HL-60 (cell line): ENCODE results near the gene IL18.

Experiments used
- DNase-seq, 2 experiments: peaks; one replicate each; pipeline ENCODE4 v3.0.0-alpha.2; 2010 to 2020; ENCODE audit warnings: low read depth in 1 of 2, low spot score in 1 of 2
- H3K27ac ChIP-seq: fragments of 250-450 bp; sonication (Bioruptor Pico); replicated peaks from 2 replicates; pipeline ENCODE4 v1.5.1; 2020; ENCODE audit warnings: mild to moderate bottlenecking, moderate library complexity
- H3K27me3 ChIP-seq: fragments of 250-450 bp; sonication (Bioruptor Pico); 2 replicates; pipeline ENCODE4 v1.5.1; 2021; ENCODE audit warnings: mild to moderate bottlenecking, moderate library complexity; ENCODE audit not compliant: insufficient read depth, poor library complexity, severe bottlenecking
- H3K4me3 ChIP-seq: replicated peaks from 2 replicates; pipeline ENCODE4 v1.5.1; 2011; ENCODE audit warnings: mild to moderate bottlenecking, control low read depth, low read length; ENCODE audit not compliant: insufficient read depth
- GABPA ChIP-seq: IDR thresholded peaks from 2 replicates; pipeline ENCODE4 v1.6.1; 2012; ENCODE audit warnings: low read depth
- POLR2AphosphoS5 ChIP-seq: IDR thresholded peaks from 2 replicates; pipeline ENCODE4 v1.6.1; 2012; ENCODE audit warnings: low read depth
- SPI1 ChIP-seq: IDR thresholded peaks from 2 replicates; pipeline ENCODE4 v1.6.1; 2012; ENCODE audit warnings: low read depth, mild to moderate bottlenecking, borderline replicate concordance
- long read RNA-seq: library from polyadenylated mRNA; unstranded; transcript quantifications from one replicate; pipeline ENCODE4 v2.0.0, GENCODE V29; 2020
- TF ChIP-seq, protein P1 (sequence below): IDR thresholded peaks from 2 replicates; pipeline ENCODE4 v1.6.1; 2012; ENCODE audit warnings: low read depth; ENCODE audit not compliant: insufficient replicate concordance
- TF ChIP-seq, protein P2 (sequence below): IDR thresholded peaks from one replicate; pipeline ENCODE4 v1.5.1; 2011; ENCODE audit warnings: low read length, control low read depth, inconsistent platforms; ENCODE audit not compliant: insufficient read depth

The IL18 gene
- long read RNA-seq, transcript IL18-206 (3 exons, 880 nt), result major isoform, 8 of 10 reads
- long read RNA-seq, partial matches to known transcripts, result 0 of 10 reads
- long read RNA-seq, other reads (novel, unspliced or antisense), result 1 of 10 reads

- peak; percentile 41 to 83 for DNase-seq
- TF ChIP-seq GABPA (no peak), SPI1 (peak; percentile 56; the same call in 1 of the 2 replicates), POLR2AphosphoS5 (peak; percentile 56; the same call in 1 of the 2 replicates)
- TF ChIP-seq, protein P1, sequence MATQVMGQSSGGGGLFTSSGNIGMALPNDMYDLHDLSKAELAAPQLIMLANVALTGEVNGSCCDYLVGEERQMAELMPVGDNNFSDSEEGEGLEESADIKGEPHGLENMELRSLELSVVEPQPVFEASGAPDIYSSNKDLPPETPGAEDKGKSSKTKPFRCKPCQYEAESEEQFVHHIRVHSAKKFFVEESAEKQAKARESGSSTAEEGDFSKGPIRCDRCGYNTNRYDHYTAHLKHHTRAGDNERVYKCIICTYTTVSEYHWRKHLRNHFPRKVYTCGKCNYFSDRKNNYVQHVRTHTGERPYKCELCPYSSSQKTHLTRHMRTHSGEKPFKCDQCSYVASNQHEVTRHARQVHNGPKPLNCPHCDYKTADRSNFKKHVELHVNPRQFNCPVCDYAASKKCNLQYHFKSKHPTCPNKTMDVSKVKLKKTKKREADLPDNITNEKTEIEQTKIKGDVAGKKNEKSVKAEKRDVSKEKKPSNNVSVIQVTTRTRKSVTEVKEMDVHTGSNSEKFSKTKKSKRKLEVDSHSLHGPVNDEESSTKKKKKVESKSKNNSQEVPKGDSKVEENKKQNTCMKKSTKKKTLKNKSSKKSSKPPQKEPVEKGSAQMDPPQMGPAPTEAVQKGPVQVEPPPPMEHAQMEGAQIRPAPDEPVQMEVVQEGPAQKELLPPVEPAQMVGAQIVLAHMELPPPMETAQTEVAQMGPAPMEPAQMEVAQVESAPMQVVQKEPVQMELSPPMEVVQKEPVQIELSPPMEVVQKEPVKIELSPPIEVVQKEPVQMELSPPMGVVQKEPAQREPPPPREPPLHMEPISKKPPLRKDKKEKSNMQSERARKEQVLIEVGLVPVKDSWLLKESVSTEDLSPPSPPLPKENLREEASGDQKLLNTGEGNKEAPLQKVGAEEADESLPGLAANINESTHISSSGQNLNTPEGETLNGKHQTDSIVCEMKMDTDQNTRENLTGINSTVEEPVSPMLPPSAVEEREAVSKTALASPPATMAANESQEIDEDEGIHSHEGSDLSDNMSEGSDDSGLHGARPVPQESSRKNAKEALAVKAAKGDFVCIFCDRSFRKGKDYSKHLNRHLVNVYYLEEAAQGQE, result no peak
- H3K4me3 ChIP-seq, result peak within 1 kb of the TSS; percentile 37
- peak within 1 kb of the TSS; percentile 67 for H3K27ac ChIP-seq
- H3K27me3 ChIP-seq, result no peaks in the 10 kb centered on the region
These were observed at the start of gene IL18 for GRCh38 chr11:112163875-112164685. IL18 (minus strand) TSS chr11:112164094; CDS start chr11:112155053, 9,041 bp downstream.

DNA sequence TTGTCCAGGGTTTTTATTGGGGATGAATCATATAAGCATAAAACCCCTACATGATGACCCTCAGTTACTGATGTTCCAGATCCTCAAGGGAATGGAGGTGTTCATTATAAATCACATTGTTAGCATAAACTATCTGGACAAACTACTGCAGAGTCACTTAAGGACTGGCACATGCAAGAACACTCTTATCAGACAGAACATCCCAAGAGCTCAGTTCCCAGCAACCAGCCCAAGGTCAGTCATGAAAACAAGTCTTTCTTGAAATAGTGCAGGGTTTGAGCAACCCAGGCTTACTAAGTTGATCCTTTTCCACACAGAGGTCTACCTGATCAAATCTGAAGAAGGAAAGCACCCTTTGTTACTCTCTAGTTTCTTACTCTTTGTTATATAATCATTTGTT, 48.8 kb upstream of the IL18 start:
- no peaks in the 10 kb centered on the region for H3K27me3 ChIP-seq
- H3K27ac ChIP-seq, result no peak overlapping the region
- DNase-seq, result no peak
- H3K4me3 ChIP-seq, result no peak overlapping the region
- TF ChIP-seq POLR2AphosphoS5 (no peak), GABPA (no peak), SPI1 (no peak)
- TF ChIP-seq, protein P2, sequence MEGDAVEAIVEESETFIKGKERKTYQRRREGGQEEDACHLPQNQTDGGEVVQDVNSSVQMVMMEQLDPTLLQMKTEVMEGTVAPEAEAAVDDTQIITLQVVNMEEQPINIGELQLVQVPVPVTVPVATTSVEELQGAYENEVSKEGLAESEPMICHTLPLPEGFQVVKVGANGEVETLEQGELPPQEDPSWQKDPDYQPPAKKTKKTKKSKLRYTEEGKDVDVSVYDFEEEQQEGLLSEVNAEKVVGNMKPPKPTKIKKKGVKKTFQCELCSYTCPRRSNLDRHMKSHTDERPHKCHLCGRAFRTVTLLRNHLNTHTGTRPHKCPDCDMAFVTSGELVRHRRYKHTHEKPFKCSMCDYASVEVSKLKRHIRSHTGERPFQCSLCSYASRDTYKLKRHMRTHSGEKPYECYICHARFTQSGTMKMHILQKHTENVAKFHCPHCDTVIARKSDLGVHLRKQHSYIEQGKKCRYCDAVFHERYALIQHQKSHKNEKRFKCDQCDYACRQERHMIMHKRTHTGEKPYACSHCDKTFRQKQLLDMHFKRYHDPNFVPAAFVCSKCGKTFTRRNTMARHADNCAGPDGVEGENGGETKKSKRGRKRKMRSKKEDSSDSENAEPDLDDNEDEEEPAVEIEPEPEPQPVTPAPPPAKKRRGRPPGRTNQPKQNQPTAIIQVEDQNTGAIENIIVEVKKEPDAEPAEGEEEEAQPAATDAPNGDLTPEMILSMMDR, result no peak
- TF ChIP-seq, protein P1, result no peak

DNA sequence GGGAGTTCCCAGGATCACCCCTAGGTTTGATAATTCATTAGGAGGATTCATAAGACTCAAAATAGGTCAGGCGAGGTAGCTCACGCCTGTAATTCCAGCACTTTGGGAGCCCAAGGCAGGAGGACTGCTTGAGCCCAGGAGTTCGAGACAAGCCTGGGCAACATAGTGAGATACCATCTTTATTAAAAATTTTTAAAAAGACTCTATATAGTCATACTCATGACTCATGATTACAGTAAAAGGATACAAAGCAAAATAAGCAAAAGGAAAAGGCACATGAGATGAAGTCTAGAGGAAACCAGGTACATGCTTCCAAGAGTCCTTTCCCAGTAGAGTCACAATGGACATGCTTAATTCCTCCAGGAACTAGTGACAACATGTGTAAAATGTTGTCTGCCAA, 48.4 kb upstream of the IL18 start:
- TF ChIP-seq GABPA (no peak), POLR2AphosphoS5 (no peak), SPI1 (no peak)
- TF ChIP-seq, protein P1, result no peak
- TF ChIP-seq, protein P2, result no peak
- no peak for DNase-seq
- no peak overlapping the region for H3K4me3 ChIP-seq
- no peaks in the 10 kb centered on the region for H3K27me3 ChIP-seq
- peak overlapping the region; percentile 8; the same call in 1 of the 2 replicates for H3K27ac ChIP-seq
